ENCODE measurements around the gene LMO3. TPM values are rescaled to one million over a fixed set of nuclear protein-coding genes. Genes with fewer than 3 reads are reported as not detected.

LMO3 gene
- total and polyA plus RNA-seq, 3 donors from 2014 or later = 1.8 to 2.3 (median 2.0) TPM

GRCh38 chr12:16587514-16587913, 18.4 kb downstream of the LMO3 start:
- 75 to 88% methylated on average over 1 of the region's 1 CpG for WGBS, 2 donors
- Histone ChIP-seq H3K27me3 (no peaks in the 10 kb centered on the region), H3K4me3 (no peak overlapping the region), H3K9me3 (no peaks in the 10 kb centered on the region), H3K36me3 (ENCODE audit: low read depth, missing control alignments) (no peaks in the 10 kb centered on the region), H3K27ac (no peak overlapping the region), H3K4me1 (no peaks in the 10 kb centered on the region)
- TF ChIP-seq POLR2A (IDR thresholded peaks at IDR 0.05) (no peak), CTCF (IDR thresholded peaks at IDR 0.05) (no peak)
- intact Hi-C loops (cut with DNase I; ENCODE audit: low total_unique reads) = no loop called here
- DNase-seq = no peak

- Histone ChIP-seq H3K27ac (no peak overlapping the region), H3K4me1 (no peaks in the 10 kb centered on the region), H3K9me3 (no peaks in the 10 kb centered on the region), H3K27me3 (no peaks in the 10 kb centered on the region), H3K36me3 (ENCODE audit: low read depth, missing control alignments) (no peaks in the 10 kb centered on the region), H3K4me3 (no peak overlapping the region)
- no peak for DNase-seq
- TF ChIP-seq CTCF (IDR thresholded peaks at IDR 0.05) (no peak), POLR2A (IDR thresholded peaks at IDR 0.05) (no peak)
- intact Hi-C loops (cut with DNase I; ENCODE audit: low total_unique reads) = no loop called here
- 49% methylated on average over 3 of the region's 3 CpGs for WGBS, 2 donors
These were observed 18.9 kb downstream of the LMO3 start for GRCh38 chr12:16587110-16587453.

- no peaks in the 10 kb centered on the region for H3K9me3 ChIP-seq
- no peaks in the 10 kb centered on the region for H3K27me3 ChIP-seq
- no peak overlapping the region for H3K27ac ChIP-seq
- WGBS, 2 donors = 57 to 61% methylated on average over 8 of the region's 8 CpGs
- intact Hi-C loops (cut with DNase I; ENCODE audit: low total_unique reads) = no loop called here
- no peak overlapping the region for H3K4me3 ChIP-seq
- no peaks in the 10 kb centered on the region for H3K36me3 ChIP-seq (ENCODE audit: low read depth, missing control alignments)
- no peak for DNase-seq
- no peaks in the 10 kb centered on the region for H3K4me1 ChIP-seq
- no peak for TF ChIP-seq CTCF (IDR thresholded peaks at IDR 0.05)
- TF ChIP-seq POLR2A (IDR thresholded peaks at IDR 0.05) = no peak
These were observed 19.4 kb downstream of the LMO3 start for GRCh38 chr12:16586350-16587109.

- no peak overlapping the region for H3K4me3 ChIP-seq
- TF ChIP-seq POLR2A (IDR thresholded peaks at IDR 0.05) = no peak
- TF ChIP-seq CTCF (IDR thresholded peaks at IDR 0.05) = no peak
- intact Hi-C loops (cut with DNase I; ENCODE audit: low total_unique reads) = no loop called here
- DNase-seq = no peak
- H3K27me3 ChIP-seq = no peaks in the 10 kb centered on the region
- WGBS, 2 donors = 93 to 95% methylated on average over 2 of the region's 2 CpGs
- H3K9me3 ChIP-seq = no peaks in the 10 kb centered on the region
- H3K36me3 ChIP-seq (ENCODE audit: low read depth, missing control alignments) = no peaks in the 10 kb centered on the region
- H3K4me1 ChIP-seq = no peaks in the 10 kb centered on the region
- no peak overlapping the region for H3K27ac ChIP-seq
These were observed 20.2 kb downstream of the LMO3 start for GRCh38 chr12:16585781-16586180.
